Mesodermal cell (in vitro differentiated cells): ENCODE data around the gene ELMO1.

Experiments
- H3K27ac ChIP-seq: 2 replicates; pipeline ENCODE4 v1.7.0; 2013; ENCODE audit warnings: mild to moderate bottlenecking, low read depth, low read length, moderate library complexity; ENCODE audit not compliant: severe bottlenecking
- H3K36me3 ChIP-seq: 2 replicates; pipeline ENCODE4 v1.7.1; 2013; ENCODE audit warnings: mild to moderate bottlenecking, low read length, moderate library complexity; ENCODE audit not compliant: control insufficient read depth, insufficient read depth
- H3K4me1 ChIP-seq: one replicate; pipeline ENCODE4 v1.7.1; 2013; ENCODE audit warnings: mild to moderate bottlenecking, low read length; ENCODE audit not compliant: insufficient read depth, control insufficient read depth, poor library complexity, severe bottlenecking
- H3K4me3 ChIP-seq: 2 replicates; pipeline ENCODE4 v1.7.0; 2013; ENCODE audit warnings: low read length, control low read depth, mild to moderate bottlenecking; ENCODE audit not compliant: insufficient read depth, poor library complexity, severe bottlenecking; ENCODE audit errors: extremely low read depth
- H3K9me3 ChIP-seq: 2 replicates; pipeline ENCODE4 v1.7.1; 2013; ENCODE audit warnings: mild to moderate bottlenecking, low read length, moderate library complexity; ENCODE audit not compliant: control insufficient read depth
- WGBS, 2 experiments: methylation state at CpG; one replicate each; pipeline ENCODE4 v1.1.5; 2013; ENCODE audit warnings: missing lambda C conversion rate in 2 of 2; ENCODE audit not compliant: insufficient coverage in 2 of 2; 5-methylcytosine and 5-hydroxymethylcytosine counted together

ELMO1 gene

DNA sequence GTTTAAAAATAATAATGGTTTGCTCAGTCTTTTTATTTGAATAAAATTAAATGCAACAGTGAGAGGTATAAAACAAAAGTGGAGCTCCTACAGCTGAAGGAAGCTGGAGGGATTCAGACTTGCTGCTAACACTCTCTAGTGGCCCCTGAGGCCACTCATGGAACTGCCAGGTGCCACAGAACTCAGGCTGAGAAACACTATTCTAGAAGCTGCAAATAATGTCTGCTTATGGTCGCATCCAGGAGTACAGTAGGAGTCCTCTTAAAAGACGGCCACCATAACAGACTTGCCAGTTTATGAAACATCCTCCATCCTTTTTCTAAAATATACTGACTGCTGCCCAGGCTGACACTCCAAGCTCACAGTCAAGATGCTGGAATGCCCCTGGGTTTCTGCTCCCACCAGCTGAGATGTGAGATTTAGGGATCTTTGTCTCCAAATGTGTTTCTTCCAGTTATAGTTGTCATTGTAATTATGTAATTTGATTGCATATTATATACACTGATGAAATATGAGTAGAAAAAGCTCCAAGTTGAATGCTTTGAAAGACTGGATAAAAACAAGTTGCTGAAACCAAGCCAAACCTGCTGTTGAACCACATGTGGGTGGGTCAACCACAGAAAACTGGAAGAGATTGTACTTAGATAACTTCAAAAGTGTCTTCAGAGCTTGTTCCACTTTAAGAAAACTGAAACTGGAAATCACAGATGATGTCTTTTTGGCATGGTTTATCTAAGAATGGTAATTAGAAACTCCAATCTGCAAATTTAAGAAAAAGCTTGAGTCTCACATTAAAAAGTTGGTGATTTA is 510.7 kb downstream of the ELMO1 start:
- no peak overlapping the region for H3K27ac ChIP-seq
- peaks cover 4% of the 10 kb centered on the region for H3K4me1 ChIP-seq
- no peaks in the 10 kb centered on the region for H3K36me3 ChIP-seq
- peaks cover 28% of the 10 kb centered on the region for H3K9me3 ChIP-seq
- H3K4me3 ChIP-seq, result no peak overlapping the region
- WGBS, 2 experiments, result 96 to 100% methylated on average over 2 of the region's 2 CpGs

DNA sequence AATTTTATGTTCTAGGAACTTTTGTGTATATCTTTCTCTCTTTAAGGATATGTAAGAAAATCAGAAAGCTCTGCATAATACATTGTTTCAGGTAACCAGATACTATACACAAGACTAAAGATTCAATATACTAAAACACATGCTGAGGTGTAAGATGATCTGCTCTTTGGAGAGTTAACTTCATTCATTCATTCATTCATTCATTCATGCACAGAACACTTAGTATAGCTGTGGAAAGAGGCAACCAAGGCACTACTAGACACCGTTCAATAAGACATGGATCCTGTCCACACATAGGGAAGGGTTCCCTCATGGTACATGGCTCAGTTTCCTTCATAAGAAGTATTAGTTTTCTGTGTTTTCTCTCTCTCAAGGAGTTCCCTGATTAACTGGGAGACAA is 516.8 kb downstream of the ELMO1 start:
- H3K36me3 ChIP-seq, result no peaks in the 10 kb centered on the region
- peaks cover 4% of the 10 kb centered on the region for H3K9me3 ChIP-seq
- H3K4me3 ChIP-seq, result no peak overlapping the region
- H3K27ac ChIP-seq, result no peak overlapping the region
- WGBS, 2 experiments, result 100% methylated on average over 1 of the region's 1 CpG
- H3K4me1 ChIP-seq, result peaks cover 4% of the 10 kb centered on the region

GRCh38 chr7:36929791-36930190 is 518.9 kb downstream of the ELMO1 start:
- H3K9me3 ChIP-seq, result no peaks in the 10 kb centered on the region
- no peaks in the 10 kb centered on the region for H3K36me3 ChIP-seq
- H3K4me1 ChIP-seq, result peaks cover 4% of the 10 kb centered on the region
- WGBS, 2 experiments, result 81 to 86% methylated on average over 2 to 4 of the region's 4 CpGs
- H3K27ac ChIP-seq, result no peak overlapping the region
- no peak overlapping the region for H3K4me3 ChIP-seq

DNA sequence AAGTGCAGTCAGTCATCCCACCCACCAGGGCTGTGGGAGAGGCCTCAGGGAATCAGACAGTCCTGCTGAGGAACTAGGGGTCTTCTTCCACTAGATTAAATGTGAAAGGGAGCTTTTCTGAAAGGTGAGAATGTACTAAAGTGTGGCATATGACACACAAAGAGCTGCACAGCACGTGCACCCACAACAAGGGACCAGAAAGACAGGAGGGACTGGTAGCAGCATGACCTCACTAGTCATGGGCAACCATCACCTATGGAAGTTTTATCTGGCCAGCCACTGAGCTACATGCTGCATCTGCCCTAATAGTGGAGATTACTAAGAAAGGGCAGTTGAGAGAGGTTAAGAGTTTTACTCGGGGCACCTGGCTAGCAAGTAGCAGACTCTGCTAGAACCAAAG is 519.9 kb downstream of the ELMO1 start:
- Histone ChIP-seq H3K4me3 (no peak overlapping the region), H3K4me1 (peaks cover 2% of the 10 kb centered on the region), H3K27ac (no peak overlapping the region), H3K36me3 (no peaks in the 10 kb centered on the region), H3K9me3 (no peaks in the 10 kb centered on the region)
- 95 to 100% methylated on average over 1 to 2 of the region's 2 CpGs for WGBS, 2 experiments

GRCh38 chr7:36928311-36928710 is 520.4 kb downstream of the ELMO1 start:
- Histone ChIP-seq H3K4me3 (no peak overlapping the region), H3K36me3 (no peaks in the 10 kb centered on the region), H3K9me3 (no peaks in the 10 kb centered on the region), H3K4me1 (no peaks in the 10 kb centered on the region), H3K27ac (no peak overlapping the region)
- WGBS, 2 experiments, result 91 to 95% methylated on average over 4 of the region's 5 CpGs

- H3K9me3 ChIP-seq, result no peaks in the 10 kb centered on the region
- H3K4me3 ChIP-seq, result no peak overlapping the region
- H3K4me1 ChIP-seq, result no peaks in the 10 kb centered on the region
- H3K27ac ChIP-seq, result no peak overlapping the region
- H3K36me3 ChIP-seq, result no peaks in the 10 kb centered on the region
- 93 to 96% methylated on average over 2 to 3 of the region's 3 CpGs for WGBS, 2 experiments
Measured at GRCh38 chr7:36925691-36926090, 523.0 kb downstream of the ELMO1 start.

DNA sequence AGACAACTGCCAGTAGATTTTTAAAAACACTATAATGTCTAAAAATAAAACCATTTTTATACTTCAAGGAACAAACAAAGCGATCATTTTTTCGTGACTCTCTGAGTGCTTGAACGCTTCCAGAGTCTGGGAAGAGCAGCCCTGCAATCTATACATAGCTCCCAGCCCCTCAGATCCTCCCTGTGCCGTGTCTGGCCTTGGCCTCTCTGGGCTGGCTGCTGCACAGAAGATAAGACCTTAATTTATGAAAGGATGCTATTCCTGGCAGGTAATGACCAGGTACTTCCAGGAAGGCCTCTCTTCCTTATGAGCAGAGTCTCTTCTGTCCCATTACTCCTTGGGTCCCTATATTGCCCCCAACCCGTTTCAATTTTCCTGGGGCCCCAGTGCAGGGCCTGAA is 523.5 kb downstream of the ELMO1 start:
- H3K36me3 ChIP-seq, result no peaks in the 10 kb centered on the region
- WGBS, 2 experiments, result 87 to 100% methylated on average over 4 of the region's 5 CpGs
- no peaks in the 10 kb centered on the region for H3K9me3 ChIP-seq
- no peak overlapping the region for H3K4me3 ChIP-seq
- no peaks in the 10 kb centered on the region for H3K4me1 ChIP-seq
- no peak overlapping the region for H3K27ac ChIP-seq

- Histone ChIP-seq H3K36me3 (no peaks in the 10 kb centered on the region), H3K4me1 (no peaks in the 10 kb centered on the region), H3K9me3 (no peaks in the 10 kb centered on the region), H3K4me3 (no peak overlapping the region), H3K27ac (no peak overlapping the region)
- 85 to 100% methylated on average over 1 to 2 of the region's 3 CpGs for WGBS, 2 experiments
Measured at GRCh38 chr7:36923943-36924436, 524.7 kb downstream of the ELMO1 start.

- Histone ChIP-seq H3K4me1 (no peaks in the 10 kb centered on the region), H3K9me3 (no peaks in the 10 kb centered on the region), H3K27ac (no peak overlapping the region), H3K36me3 (no peaks in the 10 kb centered on the region), H3K4me3 (no peak overlapping the region)
Measured at GRCh38 chr7:36923185-36923584, 525.5 kb downstream of the ELMO1 start.

DNA sequence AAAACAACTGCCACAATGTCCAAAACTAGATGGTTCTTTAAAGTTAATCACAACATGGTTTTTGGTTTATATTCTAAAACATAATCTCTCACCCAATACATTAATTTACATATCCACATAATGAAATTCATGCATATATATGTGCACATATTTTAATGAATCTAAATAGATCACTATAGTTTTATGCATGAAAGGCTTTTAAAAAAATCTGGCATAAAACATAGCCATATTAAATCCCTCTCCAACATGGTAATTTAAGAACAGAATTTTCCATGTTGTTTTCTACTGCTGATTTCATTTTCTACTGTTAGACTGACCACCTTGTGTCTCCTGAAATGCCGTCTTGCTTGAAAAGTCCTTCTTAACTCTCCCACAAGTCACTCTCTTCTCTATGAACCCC is 528.2 kb downstream of the ELMO1 start:
- H3K27ac ChIP-seq, result no peak overlapping the region
- H3K36me3 ChIP-seq, result no peaks in the 10 kb centered on the region
- H3K9me3 ChIP-seq, result no peaks in the 10 kb centered on the region
- H3K4me1 ChIP-seq, result no peaks in the 10 kb centered on the region
- H3K4me3 ChIP-seq, result no peak overlapping the region
- WGBS, 2 experiments, result 100% methylated on average over 1 of the region's 1 CpG

DNA sequence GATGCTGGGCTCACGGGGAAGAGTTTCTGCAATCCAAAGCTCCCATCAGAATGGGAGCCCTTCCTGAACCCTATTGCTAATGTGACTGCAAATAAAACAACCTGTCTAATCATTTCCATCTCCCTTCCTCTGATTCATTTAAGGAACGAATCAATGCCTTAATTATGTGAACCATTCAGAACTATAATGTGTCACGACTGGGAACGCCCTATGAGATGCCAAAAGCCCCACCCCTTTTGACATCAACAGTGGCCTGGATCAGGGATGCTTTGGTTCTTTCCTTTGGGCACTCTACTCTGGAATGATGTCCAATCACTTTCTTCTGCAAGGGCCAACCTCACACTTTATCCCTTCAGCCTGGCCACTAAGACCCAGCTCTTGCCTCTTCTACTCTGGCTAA is 528.9 kb downstream of the ELMO1 start:
- Histone ChIP-seq H3K4me3 (no peak overlapping the region), H3K27ac (no peak overlapping the region), H3K9me3 (no peaks in the 10 kb centered on the region), H3K36me3 (no peaks in the 10 kb centered on the region), H3K4me1 (no peaks in the 10 kb centered on the region)
- WGBS, 2 experiments, result 88 to 92% methylated on average over 4 of the region's 4 CpGs
